ENCODE measurements around the gene FMNL2.

DNA sequence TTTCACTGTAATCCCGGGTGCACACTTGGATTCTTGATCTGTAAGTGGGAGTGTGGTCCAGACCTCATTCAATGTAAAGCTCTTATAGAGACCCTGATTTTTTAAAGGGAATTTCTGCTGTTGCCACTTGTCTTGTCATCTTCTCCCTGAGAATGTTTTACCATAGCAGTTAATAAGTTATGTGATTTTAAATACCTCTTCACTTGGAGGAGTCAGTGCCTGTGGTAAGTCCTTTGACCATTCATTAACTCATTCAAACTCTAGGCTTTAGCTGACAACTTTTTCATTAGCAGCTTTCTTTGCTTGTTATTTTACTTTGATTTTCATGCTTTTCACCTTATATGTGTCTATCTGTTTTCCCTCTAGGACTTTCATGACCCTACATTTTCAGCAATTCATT, 51.3 kb downstream of the FMNL2 start:
- TF ChIP-seq, protein P1, sequence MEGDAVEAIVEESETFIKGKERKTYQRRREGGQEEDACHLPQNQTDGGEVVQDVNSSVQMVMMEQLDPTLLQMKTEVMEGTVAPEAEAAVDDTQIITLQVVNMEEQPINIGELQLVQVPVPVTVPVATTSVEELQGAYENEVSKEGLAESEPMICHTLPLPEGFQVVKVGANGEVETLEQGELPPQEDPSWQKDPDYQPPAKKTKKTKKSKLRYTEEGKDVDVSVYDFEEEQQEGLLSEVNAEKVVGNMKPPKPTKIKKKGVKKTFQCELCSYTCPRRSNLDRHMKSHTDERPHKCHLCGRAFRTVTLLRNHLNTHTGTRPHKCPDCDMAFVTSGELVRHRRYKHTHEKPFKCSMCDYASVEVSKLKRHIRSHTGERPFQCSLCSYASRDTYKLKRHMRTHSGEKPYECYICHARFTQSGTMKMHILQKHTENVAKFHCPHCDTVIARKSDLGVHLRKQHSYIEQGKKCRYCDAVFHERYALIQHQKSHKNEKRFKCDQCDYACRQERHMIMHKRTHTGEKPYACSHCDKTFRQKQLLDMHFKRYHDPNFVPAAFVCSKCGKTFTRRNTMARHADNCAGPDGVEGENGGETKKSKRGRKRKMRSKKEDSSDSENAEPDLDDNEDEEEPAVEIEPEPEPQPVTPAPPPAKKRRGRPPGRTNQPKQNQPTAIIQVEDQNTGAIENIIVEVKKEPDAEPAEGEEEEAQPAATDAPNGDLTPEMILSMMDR (IDR thresholded peaks at IDR 0.05; ENCODE audit: insufficient read depth, low read length, poor library complexity, severe bottlenecking) = no peak
- TF ChIP-seq EZH2phosphoT487 (conservative IDR thresholded peaks at IDR 0.05; ENCODE audit: low read length) = no peak

Data from SU-DHL-6 (cell line).